ENCODE data around the gene ANKRD18A. TPM values are rescaled to one million over a fixed set of nuclear protein-coding genes. Genes with fewer than 3 reads are reported as not detected.

ANKRD18A gene
- total and polyA plus RNA-seq, 2 of the 8 experiments (the other 6 are each of a cell fraction or from before 2014, with no cell fraction given): 0.68 to 4.0 TPM

GRCh38 chr9:38644601-38645000 is 24.2 kb upstream of the ANKRD18A start:
- Histone ChIP-seq H3K9ac (replicated peaks in 1 of 4; ENCODE audit: extremely low read depth in 1 of 4, low read depth in 3 of 4, low read length in 3 of 4) (no peak overlapping the region), H3K4me2 (ENCODE audit: insufficient read depth in 1 of 2, low read depth in 2 of 2, low read length in 2 of 2) (no peak overlapping the region), H2BK120ac (replicated peaks; ENCODE audit: low read depth, low read length) (no peak overlapping the region), H3K14ac (ENCODE audit: insufficient read length) (no peak overlapping the region), H3K27ac (ENCODE audit: low read depth, low read length) (no peak overlapping the region), H3K27me3 (replicated peaks in 1 of 4; ENCODE audit: control insufficient read depth in 3 of 4, extremely low read depth in 1 of 4, insufficient read depth in 3 of 4, low read length in 3 of 4) (no peaks in the 10 kb centered on the region), H3K79me2 (ENCODE audit: control insufficient read depth in 1 of 2, insufficient read depth in 2 of 2, low read length in 2 of 2) (no peaks in the 10 kb centered on the region), H3K4ac (replicated peaks; ENCODE audit: insufficient read length, low read depth, low read length) (no peak overlapping the region), H4K5ac (ENCODE audit: insufficient read length, low read depth, low read length) (no peak overlapping the region), H2AFZ (ENCODE audit: low read length) (no peak overlapping the region), H2BK20ac (ENCODE audit: low read length) (no peak overlapping the region), H3K18ac (ENCODE audit: extremely low read depth, low read length) (no peak overlapping the region), H2BK12ac (ENCODE audit: low read depth, low read length) (no peak overlapping the region), H3K36me3 (ENCODE audit: control insufficient read depth in 2 of 4, insufficient read depth in 4 of 4, low read length in 3 of 4) (no peaks in the 10 kb centered on the region), H2BK15ac (ENCODE audit: low read length) (no peak overlapping the region), H3K56ac (replicated peaks; ENCODE audit: insufficient read length, low read depth, low read length) (no peak overlapping the region), H3K9me3 (ENCODE audit: insufficient read depth in 2 of 2, low read depth in 1 of 2, low read length in 1 of 2) (no peaks in the 10 kb centered on the region), H4K20me1 (replicated peaks in 1 of 2; ENCODE audit: control insufficient read depth in 1 of 2, insufficient read depth in 2 of 2, low read length in 2 of 2) (no peaks in the 10 kb centered on the region), H3K4me1 (replicated peaks in 1 of 4; ENCODE audit: control insufficient read depth in 3 of 4, insufficient read depth in 4 of 4, low read length in 3 of 4) (peaks cover 3 to 6% (median 4%) of the 10 kb centered on the region in 4 experiments; a peak in 5 of 7 replicates), H4K8ac (ENCODE audit: extremely low read depth, insufficient read depth, low read length) (no peak overlapping the region), H3K79me1 (ENCODE audit: low read depth, low read length) (no peaks in the 10 kb centered on the region), H3K23ac (ENCODE audit: insufficient read length) (no peak overlapping the region), H4K91ac (replicated peaks; ENCODE audit: insufficient read length, low read length) (no peak overlapping the region), H3K4me3 (ENCODE audit: extremely low read depth in 1 of 4, insufficient read depth in 2 of 4, low read depth in 3 of 4, low read length in 4 of 4) (no peak overlapping the region), H2BK5ac (ENCODE audit: low read depth, low read length) (no peak overlapping the region), H2AK5ac (ENCODE audit: low read depth, low read length) (no peak overlapping the region), H3K23me2 (ENCODE audit: low read depth, low read length) (no peaks in the 10 kb centered on the region)
- CTCF ChIA-PET (ENCODE audit: partially characterized antibody): interaction anchor here (0.9 to 1.4 kb wide), 2 partner anchors 17 to 25 kb away, joined by 3 to 5 read pairs; no protein-coding TSS in a partner anchor
- DNase-seq (ENCODE audit: low read depth in 1 of 2, low spot score in 2 of 2) (no peak), FAIRE-seq (no peak)
- 38% methylated on average over 2 of the region's 2 CpGs; no CpG with 5 or more reads in 1 of the 2 experiments for WGBS, 2 experiments (ENCODE audit: extremely low coverage in 1 of 2, insufficient coverage in 1 of 2, insufficient read length in 1 of 2, insufficient replicate concordance in 2 of 2, low coverage in 1 of 2, low lambda C conversion rate in 2 of 2, missing lambda C conversion rate in 1 of 2)
- POLR2A ChIA-PET (ENCODE audit: partially characterized antibody): no interaction called here
- TF ChIP-seq CBX5 (IDR thresholded peaks at IDR 0.05; ENCODE audit: low read depth, low read length) (no peak), CBX8 (IDR thresholded peaks at IDR 0.05; ENCODE audit: borderline replicate concordance, low read depth, low read length) (no peak), RBBP5 (IDR thresholded peaks at IDR 0.05; ENCODE audit: borderline replicate concordance, low read depth, low read length) (no peak), HDAC6 (IDR thresholded peaks at IDR 0.05; ENCODE audit: low read depth, low read length) (no peak), RNF2 (IDR thresholded peaks at IDR 0.05; ENCODE audit: borderline replicate concordance, low read depth, low read length, missing control alignments, poor library complexity, severe bottlenecking) (no peak), SP2 (IDR thresholded peaks at IDR 0.05; ENCODE audit: low read length) (no peak)

Measured in H1 (cell line).